ENCODE measurements around the gene SIK1. TPM values are rescaled to one million over a fixed set of nuclear protein-coding genes. Genes with fewer than 3 reads are reported as not detected.
"Not testable (repeated sequence)": the region's sequence is repeated elsewhere in the genome, so short reads cannot be mapped to it uniquely, and the experiment has no call there.

SIK1 gene
- total RNA-seq, 1 donor from 2014 or later, result 4.9 TPM

- intact Hi-C loops (cut with DNase I); DNase-seq (ENCODE audit: low spot score): not testable (repeated sequence)
Observed at GRCh38 chr21:43440835-43441727, 14.2 kb upstream of the SIK1 start.

GRCh38 chr21:43439316-43440075 is 12.6 kb upstream of the SIK1 start:
- DNase-seq (ENCODE audit: low spot score); intact Hi-C loops (cut with DNase I): not testable (repeated sequence)

- intact Hi-C loops (cut with DNase I); DNase-seq (ENCODE audit: low spot score): not testable (repeated sequence)
Observed at GRCh38 chr21:43436272-43436671, 9.3 kb upstream of the SIK1 start.

GRCh38 chr21:43433340-43434136 is 6.6 kb upstream of the SIK1 start:
- intact Hi-C loops (cut with DNase I); DNase-seq (ENCODE audit: low spot score): not testable (repeated sequence)

- intact Hi-C loops (cut with DNase I); DNase-seq (ENCODE audit: low spot score): not testable (repeated sequence)
Observed at GRCh38 chr21:43430830-43431416, 4.0 kb upstream of the SIK1 start.

- intact Hi-C loops (cut with DNase I); DNase-seq (ENCODE audit: low spot score): not testable (repeated sequence)
Observed at GRCh38 chr21:43428964-43429363, 2.0 kb upstream of the SIK1 start.

GRCh38 chr21:43427242-43427559 is 270 bp upstream of the SIK1 start:
- DNase-seq (ENCODE audit: low spot score); intact Hi-C loops (cut with DNase I): not testable (repeated sequence)

- intact Hi-C loops (cut with DNase I); DNase-seq (ENCODE audit: low spot score): not testable (repeated sequence)
Observed at GRCh38 chr21:43426004-43426403, 927 bp downstream of the SIK1 start.

- DNase-seq (ENCODE audit: low spot score); intact Hi-C loops (cut with DNase I): not testable (repeated sequence)
Observed at GRCh38 chr21:43419475-43419874, 7.5 kb downstream of the SIK1 start.

GRCh38 chr21:43414576-43414975 is 12.4 kb downstream of the SIK1 start:
- intact Hi-C loops (cut with DNase I); DNase-seq (ENCODE audit: low spot score): not testable (repeated sequence)

GRCh38 chr21:43412020-43412788 is 14.7 kb downstream of the SIK1 start:
- DNase-seq (ENCODE audit: low spot score); intact Hi-C loops (cut with DNase I): not testable (repeated sequence)

GRCh38 chr21:43410456-43411068 is 16.4 kb downstream of the SIK1 start:
- intact Hi-C loops (cut with DNase I); DNase-seq (ENCODE audit: low spot score): not testable (repeated sequence)

GRCh38 chr21:43407139-43407538 is 19.8 kb downstream of the SIK1 start:
- intact Hi-C loops (cut with DNase I); DNase-seq (ENCODE audit: low spot score): not testable (repeated sequence)

- intact Hi-C loops (cut with DNase I); DNase-seq (ENCODE audit: low spot score): not testable (repeated sequence)
Observed at GRCh38 chr21:43404450-43404849, 22.5 kb downstream of the SIK1 start.

GRCh38 chr21:43403651-43404430 is 23.1 kb downstream of the SIK1 start:
- DNase-seq (ENCODE audit: low spot score); intact Hi-C loops (cut with DNase I): not testable (repeated sequence)

GRCh38 chr21:43401125-43401524 is 25.8 kb downstream of the SIK1 start:
- intact Hi-C loops (cut with DNase I); DNase-seq (ENCODE audit: low spot score): not testable (repeated sequence)

GRCh38 chr21:43399595-43400015 is 27.3 kb downstream of the SIK1 start:
- DNase-seq (ENCODE audit: low spot score); intact Hi-C loops (cut with DNase I): not testable (repeated sequence)
